ENCODE results near the gene OR4D11.

- TF ChIP-seq ZFP30 (CRISPR knock-in tag; IDR thresholded peaks at IDR 0.05) (no peak), ISL1 (CRISPR knock-in tag; IDR thresholded peaks at IDR 0.05) (no peak), CSRNP3 (CRISPR knock-in tag; IDR thresholded peaks at IDR 0.05) (no peak), GLIS3 (CRISPR knock-in tag; IDR thresholded peaks at IDR 0.05) (no peak), ARNTL (CRISPR knock-in tag; IDR thresholded peaks at IDR 0.05; ENCODE audit: borderline replicate concordance, low read depth) (no peak), CREB5 (CRISPR knock-in tag; IDR thresholded peaks at IDR 0.05; ENCODE audit: low read depth) (no peak), PATZ1 (CRISPR knock-in tag; IDR thresholded peaks at IDR 0.05; ENCODE audit: borderline replicate concordance) (no peak), ZNF565 (CRISPR knock-in tag; conservative IDR thresholded peaks at IDR 0.05; ENCODE audit: low read depth) (no peak), ESRRG (CRISPR knock-in tag; IDR thresholded peaks at IDR 0.05) (no peak), ZC3H10 (CRISPR knock-in tag; IDR thresholded peaks at IDR 0.05) (no peak)
Measured at GRCh38 chr11:59480359-59480758, 23.0 kb upstream of the OR4D11 start.
